Subcutaneous preadipocyte (primary cell): Measurements from ENCODE around the gene RANBP2. TPM values are rescaled to one million over a fixed set of nuclear protein-coding genes. Genes with fewer than 3 reads are reported as not detected.

Experiments
- small RNA-seq: library from RNA; depleted of rRNA; stranded (forward); fragments of <200 nt; gene quantifications from one replicate; pipeline ENCODE3, GENCODE V24; 2012
- total RNA-seq: library from RNA; depleted of rRNA; stranded (reverse); fragments of >200 nt; gene quantifications from 2 replicates; pipeline ENCODE4 v1.2.3, GENCODE V29; 2012

RANBP2 gene
- 60.6 and 88.4 TPM in 2 replicates for total RNA-seq

DNA sequence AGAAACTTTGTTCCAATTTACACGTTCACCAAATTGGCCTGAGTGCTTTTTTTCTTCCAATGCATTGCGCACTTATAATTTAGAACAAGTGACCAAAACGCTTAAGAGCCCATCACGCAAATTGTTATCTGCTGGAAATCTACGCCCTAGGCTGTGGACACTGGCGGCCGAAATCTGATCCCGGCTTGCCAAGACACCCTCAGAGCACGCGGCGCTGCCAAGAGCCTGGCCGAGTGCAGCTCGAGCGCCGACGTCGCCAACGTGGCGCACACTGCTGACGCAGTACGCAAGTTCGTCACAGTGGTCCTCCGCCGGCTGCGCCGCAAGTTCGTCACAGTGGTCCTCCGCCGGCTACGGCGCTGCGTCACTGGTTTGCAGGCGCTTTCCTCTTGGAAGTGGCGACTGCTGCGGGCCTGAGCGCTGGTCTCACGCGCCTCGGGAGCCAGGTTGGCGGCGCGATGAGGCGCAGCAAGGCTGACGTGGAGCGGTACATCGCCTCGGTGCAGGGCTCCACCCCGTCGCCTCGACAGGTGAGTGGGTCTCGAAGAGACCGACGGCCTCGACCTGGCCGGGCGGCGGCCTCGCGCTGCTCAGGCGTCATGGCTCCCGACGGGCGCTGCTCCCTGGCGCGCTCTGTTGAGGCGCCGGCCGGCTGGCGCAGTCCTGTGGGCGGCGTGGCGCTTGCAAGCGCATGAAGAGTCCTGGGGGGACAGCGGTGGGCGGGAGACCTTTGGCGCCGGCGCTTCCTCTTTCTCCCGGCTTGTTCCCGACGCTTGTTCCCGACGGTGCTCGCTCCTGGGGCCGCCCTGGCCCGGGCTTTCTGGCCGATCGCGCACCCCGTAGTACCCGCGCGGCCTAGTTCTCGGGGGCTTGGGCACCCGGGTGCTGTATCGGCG is at the start of gene RANBP2:
Gene RANBP2, plus strand, starts transcription at position 334 of the 896 bp plus-strand sequence. Its CDS starts 125 bp downstream, at position 459.

GRCh38 chr2:108786354-108787215 is 67.3 kb downstream of the RANBP2 start, which contains the start of gene CCDC138:
TSS of gene CCDC138 (plus strand) at chr2:108786771. CDS start at chr2:108786823, 52 bp downstream.

Small RNA genes lying within 50 kb of the gene (small RNA-seq; reads per million reads assigned to genes)
- not detected for gene AC010095.1

Other genes with a start within 250 kb of the RANBP2 start
- gene LIMS1, start 185.0 kb upstream of the RANBP2 start, total RNA-seq = 76.4 and 121 TPM in 2 replicates
- gene CCDC138, start 67.3 kb downstream of the RANBP2 start, total RNA-seq = 4.8 and 9.4 TPM in 2 replicates